ENCODE results near the gene MAP1A. TPM values are rescaled to one million over a fixed set of nuclear protein-coding genes. Genes with fewer than 3 reads are reported as not detected.

The MAP1A gene
- total RNA-seq, 3 donors from 2014 or later = 1.9 to 59.4 (median 7.9) TPM

- no peak for TF ChIP-seq CTCF (IDR thresholded peaks at IDR 0.05)
- DNase-seq = no peak
- peak; percentile 28 for ATAC-seq
- Histone ChIP-seq H3K9me3 (no peaks in the 10 kb centered on the region), H3K4me1 (ENCODE audit: low read depth) (peaks cover 4% of the 10 kb centered on the region), H3K36me3 (ENCODE audit: low read depth) (no peaks in the 10 kb centered on the region), H3K4me3 (no peak overlapping the region)
- intact Hi-C loops (cut with DNase I, micrococcal nuclease) = no loop called here
Observed at GRCh38 chr15:43518197-43518761, 871 bp downstream of the MAP1A start.

GRCh38 chr15:43519196-43519595 lies 1.8 kb downstream of the MAP1A start:
- no peak for ATAC-seq
- no peak for TF ChIP-seq CTCF (IDR thresholded peaks at IDR 0.05)
- Histone ChIP-seq H3K9me3 (no peaks in the 10 kb centered on the region), H3K4me3 (no peak overlapping the region), H3K36me3 (ENCODE audit: low read depth) (no peaks in the 10 kb centered on the region), H3K4me1 (ENCODE audit: low read depth) (peaks cover 4% of the 10 kb centered on the region)
- no peak for DNase-seq
- intact Hi-C loops (cut with DNase I, micrococcal nuclease) = no loop called here

GRCh38 chr15:43520138-43520537 lies 2.7 kb downstream of the MAP1A start:
- H3K36me3 ChIP-seq (ENCODE audit: low read depth) = no peaks in the 10 kb centered on the region
- TF ChIP-seq CTCF (IDR thresholded peaks at IDR 0.05) = no peak
- no peak overlapping the region for H3K4me3 ChIP-seq
- intact Hi-C loops (cut with DNase I, micrococcal nuclease) = no loop called here
- H3K4me1 ChIP-seq (ENCODE audit: low read depth) = peaks cover 4% of the 10 kb centered on the region
- H3K9me3 ChIP-seq = no peaks in the 10 kb centered on the region
- DNase-seq (no peak), ATAC-seq (no peak)

- Histone ChIP-seq H3K4me1 (ENCODE audit: low read depth) (peaks cover 4% of the 10 kb centered on the region), H3K9me3 (no peaks in the 10 kb centered on the region), H3K36me3 (ENCODE audit: low read depth) (no peaks in the 10 kb centered on the region), H3K4me3 (no peak overlapping the region)
- intact Hi-C loops (cut with DNase I, micrococcal nuclease) = no loop called here
- ATAC-seq (no peak), DNase-seq (no peak)
- TF ChIP-seq CTCF (IDR thresholded peaks at IDR 0.05) = no peak
Observed at GRCh38 chr15:43521419-43521818, 4.0 kb downstream of the MAP1A start.

- intact Hi-C loops (cut with DNase I, micrococcal nuclease) = no loop called here
- no peaks in the 10 kb centered on the region for H3K36me3 ChIP-seq (ENCODE audit: low read depth)
- no peak overlapping the region for H3K4me3 ChIP-seq
- DNase-seq (no peak), ATAC-seq (no peak)
- no peaks in the 10 kb centered on the region for H3K9me3 ChIP-seq
- peaks cover under 1% of the 10 kb centered on the region for H3K4me1 ChIP-seq (ENCODE audit: low read depth)
- TF ChIP-seq CTCF (IDR thresholded peaks at IDR 0.05) = no peak
Observed at GRCh38 chr15:43522247-43522646, 4.8 kb downstream of the MAP1A start.

GRCh38 chr15:43523646-43524045 lies 6.2 kb downstream of the MAP1A start:
- no peak for DNase-seq
- no peak for ATAC-seq
- Histone ChIP-seq H3K36me3 (ENCODE audit: low read depth) (no peaks in the 10 kb centered on the region), H3K4me1 (ENCODE audit: low read depth) (no peaks in the 10 kb centered on the region), H3K9me3 (no peaks in the 10 kb centered on the region), H3K4me3 (no peak overlapping the region)
- intact Hi-C loops (cut with DNase I, micrococcal nuclease) = no loop called here
- no peak for TF ChIP-seq CTCF (IDR thresholded peaks at IDR 0.05)

All from mucosa of descending colon (tissue), 3 donors.